Smooth muscle cell (in vitro differentiated cells): ENCODE measurements around the gene KNL1. TPM values are rescaled to one million over a fixed set of nuclear protein-coding genes. Genes with fewer than 3 reads are reported as not detected.

ENCODE experiments used
- DNase-seq: peaks from one replicate; lab custom pipeline; 2025; ENCODE audit not compliant: unreplicated experiment; lab: John Stamatoyannopoulos, UW
- H2AFZ ChIP-seq: fragments of 200-600 bp; sonication (generic); 2 replicates; pipeline ENCODE4 v1.6.0; 2016; ENCODE audit warnings: antibody characterized with exemption, low read depth, mild to moderate bottlenecking
- H3F3A ChIP-seq: fragments of 200-600 bp; sonication (generic); 2 replicates; pipeline ENCODE4 v1.6.0; 2017; ENCODE audit warnings: antibody characterized with exemption, low read depth
- H3K27ac ChIP-seq: fragments of 200-600 bp; sonication (generic); 2 replicates; pipeline ENCODE4 v1.5.1; 2016; ENCODE audit warnings: low read depth, mild to moderate bottlenecking
- H3K27me3 ChIP-seq: fragments of 200-600 bp; sonication (generic); 2 replicates; pipeline ENCODE4 v1.6.1; 2016; ENCODE audit warnings: low read depth, mild to moderate bottlenecking
- H3K36me3 ChIP-seq: fragments of 200-600 bp; sonication (generic); 2 replicates; pipeline ENCODE4 v1.5.1; 2016; ENCODE audit warnings: low read depth
- H3K4me1 ChIP-seq: fragments of 200-600 bp; sonication (generic); 2 replicates; pipeline ENCODE4 v1.5.1; 2016; ENCODE audit warnings: low read depth
- H3K4me2 ChIP-seq: fragments of 200-600 bp; sonication (generic); 2 replicates; pipeline ENCODE4 v1.6.0; 2016; ENCODE audit warnings: mild to moderate bottlenecking
- H3K4me3 ChIP-seq: fragments of 200-600 bp; sonication (generic); 2 replicates; pipeline ENCODE4 v1.5.1; 2016; ENCODE audit warnings: mild to moderate bottlenecking
- H3K79me2 ChIP-seq: fragments of 200-600 bp; sonication (generic); 2 replicates; pipeline ENCODE4 v1.6.0; 2016; ENCODE audit warnings: low read depth, mild to moderate bottlenecking
- H3K9ac ChIP-seq: fragments of 200-600 bp; sonication (generic); 2 replicates; pipeline ENCODE4 v1.6.0; 2016; ENCODE audit warnings: low read depth
- H3K9me3 ChIP-seq: fragments of 200-600 bp; sonication (generic); replicated peaks from 2 replicates; pipeline ENCODE4 v1.5.1; 2016; ENCODE audit warnings: low read depth
- H4K20me1 ChIP-seq: fragments of 200-600 bp; sonication (generic); 2 replicates; pipeline ENCODE4 v1.6.0; 2016; ENCODE audit warnings: low read depth
- WGBS: methylation state at CpG from one replicate; pipeline ENCODE4 v1.1.7; 2016; ENCODE audit warnings: low lambda C conversion rate; 5-methylcytosine and 5-hydroxymethylcytosine counted together
- polyA plus RNA-seq: library from polyadenylated mRNA; unstranded; fragments of >200 nt; fragmentation: Nextera tagmentation; extraction: Ambion mirVana; gene quantifications from 2 replicates; pipeline ENCODE4 v1.2.1, GENCODE V29; 2016
- total RNA-seq: library from RNA; depleted of rRNA; stranded (reverse); fragments of >200 nt; gene quantifications from 2 replicates; pipeline ENCODE4 v1.2.3, GENCODE V29; 2014
- TF ChIP-seq, protein P1 (sequence below): fragments of 200-600 bp; sonication (generic); IDR thresholded peaks from 2 replicates; pipeline ENCODE4 v1.5.1; 2017; ENCODE audit warnings: borderline replicate concordance, mild to moderate bottlenecking, antibody characterized with exemption; ENCODE audit not compliant: insufficient read depth, poor library complexity, severe bottlenecking

KNL1 gene
- total RNA-seq, result 7.2 and 10.8 TPM in 2 replicates
- 1.5 and 3.1 TPM in 2 replicates for polyA plus RNA-seq

GRCh38 chr15:40593588-40594428 is at the start of gene KNL1:
KNL1 (plus strand) TSS chr15:40594249; CDS start chr15:40602932, 8,683 bp downstream.
- WGBS, result 4% methylated on average over 41 of the region's 41 CpGs
- TF ChIP-seq, protein P1, sequence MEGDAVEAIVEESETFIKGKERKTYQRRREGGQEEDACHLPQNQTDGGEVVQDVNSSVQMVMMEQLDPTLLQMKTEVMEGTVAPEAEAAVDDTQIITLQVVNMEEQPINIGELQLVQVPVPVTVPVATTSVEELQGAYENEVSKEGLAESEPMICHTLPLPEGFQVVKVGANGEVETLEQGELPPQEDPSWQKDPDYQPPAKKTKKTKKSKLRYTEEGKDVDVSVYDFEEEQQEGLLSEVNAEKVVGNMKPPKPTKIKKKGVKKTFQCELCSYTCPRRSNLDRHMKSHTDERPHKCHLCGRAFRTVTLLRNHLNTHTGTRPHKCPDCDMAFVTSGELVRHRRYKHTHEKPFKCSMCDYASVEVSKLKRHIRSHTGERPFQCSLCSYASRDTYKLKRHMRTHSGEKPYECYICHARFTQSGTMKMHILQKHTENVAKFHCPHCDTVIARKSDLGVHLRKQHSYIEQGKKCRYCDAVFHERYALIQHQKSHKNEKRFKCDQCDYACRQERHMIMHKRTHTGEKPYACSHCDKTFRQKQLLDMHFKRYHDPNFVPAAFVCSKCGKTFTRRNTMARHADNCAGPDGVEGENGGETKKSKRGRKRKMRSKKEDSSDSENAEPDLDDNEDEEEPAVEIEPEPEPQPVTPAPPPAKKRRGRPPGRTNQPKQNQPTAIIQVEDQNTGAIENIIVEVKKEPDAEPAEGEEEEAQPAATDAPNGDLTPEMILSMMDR, result no peak
- Histone ChIP-seq H3F3A (no peaks in the 10 kb centered on the region), H3K4me1 (peaks cover 11% of the 10 kb centered on the region), H3K9me3 (no peaks in the 10 kb centered on the region), H3K4me2 (peak within 1 kb of the TSS; percentile 92), H4K20me1 (no peaks in the 10 kb centered on the region), H3K9ac (peak within 1 kb of the TSS; percentile 98), H3K4me3 (peak within 1 kb of the TSS; percentile 98), H2AFZ (peak within 1 kb of the TSS; percentile 99), H3K36me3 (no peaks in the 10 kb centered on the region), H3K27me3 (no peaks in the 10 kb centered on the region), H3K27ac (peak within 1 kb of the TSS; percentile 97), H3K79me2 (peaks cover 30% of the 10 kb centered on the region)
- DNase-seq, result peak; percentile 95

DNA sequence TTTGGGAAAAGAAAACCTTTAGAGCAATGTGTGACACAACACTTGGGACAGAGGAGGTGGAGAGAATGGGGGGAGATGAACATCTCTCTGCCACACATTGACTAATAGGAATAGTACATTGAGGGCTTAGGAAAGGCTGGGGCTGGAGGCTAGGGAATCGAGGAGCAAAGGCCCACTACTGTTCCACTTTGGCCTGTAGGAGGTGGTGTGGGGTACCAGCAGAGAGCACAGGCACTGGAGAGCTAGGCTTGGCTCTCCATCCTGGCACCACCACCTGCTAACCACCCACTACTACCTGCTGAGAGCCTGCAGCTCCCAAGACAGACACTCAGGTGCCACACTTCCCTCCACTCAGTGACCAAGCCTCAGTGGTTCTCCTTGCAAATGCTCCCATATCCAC is 48.6 kb upstream of the KNL1 start:
- no peak overlapping the region for H2AFZ ChIP-seq
- no peaks in the 10 kb centered on the region for H3K27me3 ChIP-seq
- 75% methylated on average over 1 of the region's 1 CpG for WGBS

DNA sequence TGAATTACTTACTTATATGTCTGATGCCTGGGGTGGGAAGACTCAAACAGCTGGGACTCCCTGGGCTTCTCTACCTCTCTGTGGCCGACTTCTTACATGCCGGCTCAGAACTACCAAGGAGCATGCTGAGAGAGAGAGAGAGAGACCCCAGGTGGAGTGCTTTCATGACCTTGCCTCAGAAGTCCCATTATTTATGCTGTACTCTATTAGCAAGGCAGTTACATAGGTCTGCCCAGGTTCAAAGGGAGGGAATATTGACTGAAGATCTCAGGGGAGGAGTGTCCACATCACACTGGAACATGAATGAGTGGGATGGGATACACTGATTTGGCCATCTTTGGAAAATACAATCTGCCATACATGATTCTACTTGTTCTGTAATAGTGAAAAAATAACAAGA is 45.4 kb upstream of the KNL1 start:
- DNase-seq, result no peak
- Histone ChIP-seq H3K9me3 (no peaks in the 10 kb centered on the region), H3K9ac (no peak overlapping the region), H2AFZ (no peak overlapping the region), H4K20me1 (no peaks in the 10 kb centered on the region), H3K79me2 (no peaks in the 10 kb centered on the region), H3K27ac (no peak overlapping the region), H3K36me3 (no peaks in the 10 kb centered on the region), H3K4me1 (no peaks in the 10 kb centered on the region), H3K4me3 (no peak overlapping the region), H3K27me3 (no peaks in the 10 kb centered on the region), H3K4me2 (no peak overlapping the region), H3F3A (no peaks in the 10 kb centered on the region)
- WGBS, result 97% methylated on average over 2 of the region's 2 CpGs
- TF ChIP-seq, protein P1, result no peak

More for the DNA sequence above, 48.6 kb upstream of the KNL1 start:
- Histone ChIP-seq H3K4me2 (no peak overlapping the region), H3K4me3 (no peak overlapping the region), H3K79me2 (no peaks in the 10 kb centered on the region), H3K9ac (no peak overlapping the region), H3K27ac (no peak overlapping the region), H3K36me3 (no peaks in the 10 kb centered on the region), H3F3A (no peaks in the 10 kb centered on the region), H3K4me1 (no peaks in the 10 kb centered on the region), H3K9me3 (no peaks in the 10 kb centered on the region), H4K20me1 (no peaks in the 10 kb centered on the region)
- no peak for DNase-seq
- TF ChIP-seq, protein P1, result no peak
